ENCODE results near the gene ZNF14. TPM values are rescaled to one million over a fixed set of nuclear protein-coding genes. Genes with fewer than 3 reads are reported as not detected.
A peak's percentile ranks its signal among the peaks of the same experiment; 100 is the strongest.

Gene ZNF14
- total and polyA plus RNA-seq, 2 of the 13 experiments (the other 11 are each of a cell fraction or from before 2014, with no cell fraction given) = 1.9 to 6.2 TPM

DNA sequence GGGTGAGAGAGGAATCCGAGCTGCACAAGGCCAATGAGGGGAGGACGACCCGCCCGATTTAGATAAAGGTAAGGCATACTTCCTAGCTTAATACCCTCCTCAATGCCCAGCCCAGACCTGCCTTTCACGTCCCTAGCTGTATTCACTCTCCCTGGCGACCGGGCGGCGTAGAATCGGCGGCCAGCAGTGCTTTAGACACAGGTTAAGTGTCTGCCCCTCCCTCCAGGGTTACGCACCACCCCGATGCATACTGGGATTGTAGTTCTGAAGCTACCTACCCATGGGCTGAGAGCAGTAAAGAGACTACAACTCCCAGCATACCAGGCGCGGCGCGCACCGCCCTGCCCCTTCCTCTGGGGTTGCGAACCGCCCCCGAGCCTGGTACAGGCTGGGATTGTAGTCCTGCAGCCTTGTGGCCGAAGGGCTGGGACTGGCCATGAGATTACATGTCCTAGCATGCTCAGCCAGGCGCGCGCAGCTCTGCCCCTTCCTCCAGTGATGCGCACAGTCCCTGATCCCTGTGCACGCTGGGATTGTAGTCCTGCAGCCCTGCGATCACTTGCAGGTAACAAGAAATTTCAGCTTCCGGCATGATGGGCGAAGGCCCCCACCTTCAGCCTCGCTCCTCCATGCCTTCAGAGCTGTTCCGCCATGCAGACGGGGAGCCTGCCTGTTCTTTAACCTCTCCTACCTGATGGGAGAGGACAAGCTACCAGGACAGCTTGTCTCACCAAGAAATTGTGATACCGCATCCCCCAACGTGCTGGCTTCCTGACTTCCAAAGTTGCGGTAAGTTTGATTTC, 43.5 kb upstream of the ZNF14 start (continued):
- TF ChIP-seq, protein P1, sequence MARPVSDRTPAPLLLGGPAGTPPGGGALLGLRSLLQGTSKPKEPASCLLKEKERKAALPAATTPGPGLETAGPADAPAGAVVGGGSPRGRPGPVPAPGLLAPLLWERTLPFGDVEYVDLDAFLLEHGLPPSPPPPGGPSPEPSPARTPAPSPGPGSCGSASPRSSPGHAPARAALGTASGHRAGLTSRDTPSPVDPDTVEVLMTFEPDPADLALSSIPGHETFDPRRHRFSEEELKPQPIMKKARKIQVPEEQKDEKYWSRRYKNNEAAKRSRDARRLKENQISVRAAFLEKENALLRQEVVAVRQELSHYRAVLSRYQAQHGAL (CRISPR knock-in tag; IDR thresholded peaks at IDR 0.05; ENCODE audit: not compliant biosample characterization) = no peak
- TF ChIP-seq, protein P2, sequence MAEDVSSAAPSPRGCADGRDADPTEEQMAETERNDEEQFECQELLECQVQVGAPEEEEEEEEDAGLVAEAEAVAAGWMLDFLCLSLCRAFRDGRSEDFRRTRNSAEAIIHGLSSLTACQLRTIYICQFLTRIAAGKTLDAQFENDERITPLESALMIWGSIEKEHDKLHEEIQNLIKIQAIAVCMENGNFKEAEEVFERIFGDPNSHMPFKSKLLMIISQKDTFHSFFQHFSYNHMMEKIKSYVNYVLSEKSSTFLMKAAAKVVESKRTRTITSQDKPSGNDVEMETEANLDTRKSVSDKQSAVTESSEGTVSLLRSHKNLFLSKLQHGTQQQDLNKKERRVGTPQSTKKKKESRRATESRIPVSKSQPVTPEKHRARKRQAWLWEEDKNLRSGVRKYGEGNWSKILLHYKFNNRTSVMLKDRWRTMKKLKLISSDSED (CRISPR knock-in tag; IDR thresholded peaks at IDR 0.05) = no peak
- no peak for TF ChIP-seq NCOA1 (CRISPR knock-in tag; IDR thresholded peaks at IDR 0.05)
- peak; percentile 64; the same call in 1 of the 2 replicates for TF ChIP-seq ZBTB38 (CRISPR knock-in tag; IDR thresholded peaks at IDR 0.05)
- no peak for TF ChIP-seq ZNF709 (CRISPR knock-in tag; IDR thresholded peaks at IDR 0.05)
- TF ChIP-seq, protein P3, sequence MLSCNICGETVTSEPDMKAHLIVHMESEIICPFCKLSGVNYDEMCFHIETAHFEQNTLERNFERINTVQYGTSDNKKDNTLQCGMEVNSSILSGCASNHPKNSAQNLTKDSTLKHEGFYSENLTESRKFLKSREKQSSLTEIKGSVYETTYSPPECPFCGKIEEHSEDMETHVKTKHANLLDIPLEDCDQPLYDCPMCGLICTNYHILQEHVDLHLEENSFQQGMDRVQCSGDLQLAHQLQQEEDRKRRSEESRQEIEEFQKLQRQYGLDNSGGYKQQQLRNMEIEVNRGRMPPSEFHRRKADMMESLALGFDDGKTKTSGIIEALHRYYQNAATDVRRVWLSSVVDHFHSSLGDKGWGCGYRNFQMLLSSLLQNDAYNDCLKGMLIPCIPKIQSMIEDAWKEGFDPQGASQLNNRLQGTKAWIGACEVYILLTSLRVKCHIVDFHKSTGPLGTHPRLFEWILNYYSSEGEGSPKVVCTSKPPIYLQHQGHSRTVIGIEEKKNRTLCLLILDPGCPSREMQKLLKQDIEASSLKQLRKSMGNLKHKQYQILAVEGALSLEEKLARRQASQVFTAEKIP (CRISPR knock-in tag; IDR thresholded peaks at IDR 0.05; ENCODE audit: borderline replicate concordance) = no peak
- TF ChIP-seq FOXO1 (CRISPR knock-in tag; IDR thresholded peaks at IDR 0.05) = 0 out of 2 replicates have a peak, but pooled peaks have one; percentile 32
- TF ChIP-seq, protein P4, sequence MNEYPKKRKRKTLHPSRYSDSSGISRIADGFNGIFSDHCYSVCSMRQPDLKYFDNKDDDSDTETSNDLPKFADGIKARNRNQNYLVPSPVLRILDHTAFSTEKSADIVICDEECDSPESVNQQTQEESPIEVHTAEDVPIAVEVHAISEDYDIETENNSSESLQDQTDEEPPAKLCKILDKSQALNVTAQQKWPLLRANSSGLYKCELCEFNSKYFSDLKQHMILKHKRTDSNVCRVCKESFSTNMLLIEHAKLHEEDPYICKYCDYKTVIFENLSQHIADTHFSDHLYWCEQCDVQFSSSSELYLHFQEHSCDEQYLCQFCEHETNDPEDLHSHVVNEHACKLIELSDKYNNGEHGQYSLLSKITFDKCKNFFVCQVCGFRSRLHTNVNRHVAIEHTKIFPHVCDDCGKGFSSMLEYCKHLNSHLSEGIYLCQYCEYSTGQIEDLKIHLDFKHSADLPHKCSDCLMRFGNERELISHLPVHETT (CRISPR knock-in tag; conservative IDR thresholded peaks at IDR 0.05) = 0 out of 2 replicates have a peak, but pooled peaks have one; percentile 28
- no peak for TF ChIP-seq ZNF672 (CRISPR knock-in tag; IDR thresholded peaks at IDR 0.05)
- TF ChIP-seq, protein P5, sequence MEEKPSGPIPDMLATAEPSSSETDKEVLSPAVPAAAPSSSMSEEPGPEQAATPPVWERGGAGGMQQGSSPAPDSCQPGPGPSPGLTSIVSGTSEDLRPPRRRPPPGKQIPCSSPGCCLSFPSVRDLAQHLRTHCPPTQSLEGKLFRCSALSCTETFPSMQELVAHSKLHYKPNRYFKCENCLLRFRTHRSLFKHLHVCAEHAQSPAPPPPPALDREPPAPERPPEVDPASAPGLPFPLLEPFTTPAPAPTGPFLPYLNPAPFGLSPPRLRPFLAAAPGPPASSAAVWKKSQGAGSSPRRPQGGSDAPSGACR (CRISPR knock-in tag; IDR thresholded peaks at IDR 0.05) = peak; percentile 52; the same call in 1 of the 2 replicates
- TF ChIP-seq, protein P6, sequence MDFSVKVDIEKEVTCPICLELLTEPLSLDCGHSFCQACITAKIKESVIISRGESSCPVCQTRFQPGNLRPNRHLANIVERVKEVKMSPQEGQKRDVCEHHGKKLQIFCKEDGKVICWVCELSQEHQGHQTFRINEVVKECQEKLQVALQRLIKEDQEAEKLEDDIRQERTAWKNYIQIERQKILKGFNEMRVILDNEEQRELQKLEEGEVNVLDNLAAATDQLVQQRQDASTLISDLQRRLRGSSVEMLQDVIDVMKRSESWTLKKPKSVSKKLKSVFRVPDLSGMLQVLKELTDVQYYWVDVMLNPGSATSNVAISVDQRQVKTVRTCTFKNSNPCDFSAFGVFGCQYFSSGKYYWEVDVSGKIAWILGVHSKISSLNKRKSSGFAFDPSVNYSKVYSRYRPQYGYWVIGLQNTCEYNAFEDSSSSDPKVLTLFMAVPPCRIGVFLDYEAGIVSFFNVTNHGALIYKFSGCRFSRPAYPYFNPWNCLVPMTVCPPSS (IDR thresholded peaks at IDR 0.05) = no peak
- TF ChIP-seq BHLHE40 (IDR thresholded peaks at IDR 0.05; ENCODE audit: low read length) = no peak
- peak; percentile 88 for TF ChIP-seq POLR2AphosphoS5 (IDR thresholded peaks at IDR 0.05; ENCODE audit: low read depth, low read length)
- peak; percentile 48; the same call in 1 of the 2 replicates for TF ChIP-seq RBFOX2 (IDR thresholded peaks at IDR 0.05; ENCODE audit: low read depth, low read length)
- no peak for TF ChIP-seq ZNF235 (CRISPR knock-in tag; IDR thresholded peaks at IDR 0.05; ENCODE audit: borderline replicate concordance)
- TF ChIP-seq ZIK1 (CRISPR knock-in tag; IDR thresholded peaks at IDR 0.05; ENCODE audit: borderline replicate concordance, low read depth) = 0 out of 2 replicates have a peak, but pooled peaks have one; percentile 65
- TF ChIP-seq, protein P7, sequence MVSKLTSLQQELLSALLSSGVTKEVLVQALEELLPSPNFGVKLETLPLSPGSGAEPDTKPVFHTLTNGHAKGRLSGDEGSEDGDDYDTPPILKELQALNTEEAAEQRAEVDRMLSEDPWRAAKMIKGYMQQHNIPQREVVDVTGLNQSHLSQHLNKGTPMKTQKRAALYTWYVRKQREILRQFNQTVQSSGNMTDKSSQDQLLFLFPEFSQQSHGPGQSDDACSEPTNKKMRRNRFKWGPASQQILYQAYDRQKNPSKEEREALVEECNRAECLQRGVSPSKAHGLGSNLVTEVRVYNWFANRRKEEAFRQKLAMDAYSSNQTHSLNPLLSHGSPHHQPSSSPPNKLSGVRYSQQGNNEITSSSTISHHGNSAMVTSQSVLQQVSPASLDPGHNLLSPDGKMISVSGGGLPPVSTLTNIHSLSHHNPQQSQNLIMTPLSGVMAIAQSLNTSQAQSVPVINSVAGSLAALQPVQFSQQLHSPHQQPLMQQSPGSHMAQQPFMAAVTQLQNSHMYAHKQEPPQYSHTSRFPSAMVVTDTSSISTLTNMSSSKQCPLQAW (CRISPR knock-in tag; IDR thresholded peaks at IDR 0.05) = peak; percentile 91
- peak; percentile 47; the same call in 1 of the 2 replicates for TF ChIP-seq HNF4A (CRISPR knock-in tag; IDR thresholded peaks at IDR 0.05)
- TF ChIP-seq ZNF143 (CRISPR knock-in tag; IDR thresholded peaks at IDR 0.05) = peak; percentile 97
